ENCODE data around the gene MARVELD2. TPM values are rescaled to one million over a fixed set of nuclear protein-coding genes. Genes with fewer than 3 reads are reported as not detected.
A peak's percentile ranks its signal among the peaks of the same experiment; 100 is the strongest.

Gene MARVELD2
- total and polyA plus RNA-seq, 9 of the 15 experiments (the other 6 are each of a cell fraction or from before 2014, with no cell fraction given) = 0.03 to 0.29 (median 0.06) TPM; not detected in 3

DNA sequence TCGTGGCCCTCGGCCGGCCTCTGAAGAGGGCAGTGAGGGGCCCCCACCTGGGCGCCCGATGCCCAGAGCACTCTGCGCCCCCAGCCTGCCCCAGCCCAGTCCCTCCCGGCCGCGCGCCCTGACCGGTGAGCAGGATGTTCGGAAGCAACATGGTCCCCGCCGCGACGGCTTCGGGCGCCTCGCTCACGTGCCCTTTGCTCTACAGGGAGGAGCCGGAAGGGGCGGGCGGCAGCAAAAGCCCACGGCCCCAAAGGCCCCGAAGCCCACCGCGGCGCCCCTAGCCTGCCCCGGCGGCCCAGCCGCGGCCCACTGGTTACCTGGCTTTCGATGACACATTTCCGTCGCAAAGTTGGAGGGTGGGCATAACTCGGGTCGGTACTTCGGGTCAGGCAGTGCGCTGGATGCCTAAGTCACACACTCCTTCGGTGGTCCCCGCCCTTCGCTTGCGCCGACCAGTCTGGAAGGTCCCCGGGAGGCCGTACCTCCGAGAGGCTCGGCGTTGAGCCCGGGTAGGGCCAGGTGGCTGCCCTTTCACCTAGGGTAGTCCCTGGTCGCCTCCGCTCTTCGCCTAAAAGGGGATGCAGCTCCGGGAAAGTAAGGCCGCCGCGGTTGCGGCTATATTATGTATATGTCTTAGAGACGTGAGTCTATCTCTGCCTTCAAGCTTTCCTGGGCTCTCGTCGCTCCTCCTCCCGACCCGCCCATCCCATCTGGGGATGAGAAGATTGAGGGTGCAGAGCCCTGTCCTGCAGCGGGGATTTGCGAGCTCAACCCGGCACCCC, 45.4 kb upstream of the MARVELD2 start, which contains the start of the genes AK6, RAD17 and TAF9 (continued):
- TF ChIP-seq, protein P1, sequence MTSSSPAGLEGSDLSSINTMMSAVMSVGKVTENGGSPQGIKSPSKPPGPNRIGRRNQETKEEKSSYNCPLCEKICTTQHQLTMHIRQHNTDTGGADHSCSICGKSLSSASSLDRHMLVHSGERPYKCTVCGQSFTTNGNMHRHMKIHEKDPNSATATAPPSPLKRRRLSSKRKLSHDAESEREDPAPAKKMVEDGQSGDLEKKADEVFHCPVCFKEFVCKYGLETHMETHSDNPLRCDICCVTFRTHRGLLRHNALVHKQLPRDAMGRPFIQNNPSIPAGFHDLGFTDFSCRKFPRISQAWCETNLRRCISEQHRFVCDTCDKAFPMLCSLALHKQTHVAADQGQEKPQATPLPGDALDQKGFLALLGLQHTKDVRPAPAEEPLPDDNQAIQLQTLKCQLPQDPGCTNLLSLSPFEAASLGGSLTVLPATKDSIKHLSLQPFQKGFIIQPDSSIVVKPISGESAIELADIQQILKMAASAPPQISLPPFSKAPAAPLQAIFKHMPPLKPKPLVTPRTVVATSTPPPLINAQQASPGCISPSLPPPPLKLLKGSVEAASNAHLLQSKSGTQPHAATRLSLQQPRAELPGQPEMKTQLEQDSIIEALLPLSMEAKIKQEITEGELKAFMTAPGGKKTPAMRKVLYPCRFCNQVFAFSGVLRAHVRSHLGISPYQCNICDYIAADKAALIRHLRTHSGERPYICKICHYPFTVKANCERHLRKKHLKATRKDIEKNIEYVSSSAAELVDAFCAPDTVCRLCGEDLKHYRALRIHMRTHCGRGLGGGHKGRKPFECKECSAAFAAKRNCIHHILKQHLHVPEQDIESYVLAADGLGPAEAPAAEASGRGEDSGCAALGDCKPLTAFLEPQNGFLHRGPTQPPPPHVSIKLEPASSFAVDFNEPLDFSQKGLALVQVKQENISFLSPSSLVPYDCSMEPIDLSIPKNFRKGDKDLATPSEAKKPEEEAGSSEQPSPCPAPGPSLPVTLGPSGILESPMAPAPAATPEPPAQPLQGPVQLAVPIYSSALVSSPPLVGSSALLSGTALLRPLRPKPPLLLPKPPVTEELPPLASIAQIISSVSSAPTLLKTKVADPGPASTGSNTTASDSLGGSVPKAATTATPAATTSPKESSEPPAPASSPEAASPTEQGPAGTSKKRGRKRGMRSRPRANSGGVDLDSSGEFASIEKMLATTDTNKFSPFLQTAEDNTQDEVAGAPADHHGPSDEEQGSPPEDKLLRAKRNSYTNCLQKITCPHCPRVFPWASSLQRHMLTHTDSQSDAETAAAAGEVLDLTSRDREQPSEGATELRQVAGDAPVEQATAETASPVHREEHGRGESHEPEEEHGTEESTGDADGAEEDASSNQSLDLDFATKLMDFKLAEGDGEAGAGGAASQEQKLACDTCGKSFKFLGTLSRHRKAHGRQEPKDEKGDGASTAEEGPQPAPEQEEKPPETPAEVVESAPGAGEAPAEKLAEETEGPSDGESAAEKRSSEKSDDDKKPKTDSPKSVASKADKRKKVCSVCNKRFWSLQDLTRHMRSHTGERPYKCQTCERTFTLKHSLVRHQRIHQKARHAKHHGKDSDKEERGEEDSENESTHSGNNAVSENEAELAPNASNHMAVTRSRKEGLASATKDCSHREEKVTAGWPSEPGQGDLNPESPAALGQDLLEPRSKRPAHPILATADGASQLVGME (CRISPR knock-in tag; IDR thresholded peaks at IDR 0.05) = no peak
- TF ChIP-seq TAF9B (IDR thresholded peaks at IDR 0.05; ENCODE audit: partially characterized antibody) = peak; percentile 47
- peak; percentile 71 for TF ChIP-seq POLR2B (IDR thresholded peaks at IDR 0.05; ENCODE audit: low read depth, partially characterized antibody)
- peak in 1 of 2 experiments; percentile 82; a peak in 2 of 4 replicates for TF ChIP-seq TEAD1 (CRISPR knock-in tag; IDR thresholded peaks at IDR 0.05)
- TF ChIP-seq, protein P2, sequence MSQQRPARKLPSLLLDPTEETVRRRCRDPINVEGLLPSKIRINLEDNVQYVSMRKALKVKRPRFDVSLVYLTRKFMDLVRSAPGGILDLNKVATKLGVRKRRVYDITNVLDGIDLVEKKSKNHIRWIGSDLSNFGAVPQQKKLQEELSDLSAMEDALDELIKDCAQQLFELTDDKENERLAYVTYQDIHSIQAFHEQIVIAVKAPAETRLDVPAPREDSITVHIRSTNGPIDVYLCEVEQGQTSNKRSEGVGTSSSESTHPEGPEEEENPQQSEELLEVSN (IDR thresholded peaks at IDR 0.05; ENCODE audit: borderline replicate concordance in 1 of 2, extremely low read depth in 1 of 2, insufficient read depth in 1 of 2, insufficient read length in 1 of 2, low read depth in 1 of 2, low read length in 1 of 2, poor library complexity in 1 of 2, severe bottlenecking in 1 of 2) = peak; percentile 82 to 85
- TF ChIP-seq ZNF24 (IDR thresholded peaks at IDR 0.05) = peak; percentile 33; the same call in 1 of the 2 replicates
- TF ChIP-seq ZNF174 (CRISPR knock-in tag; IDR thresholded peaks at IDR 0.05) = no peak
- TF ChIP-seq U2AF1 (optimal IDR thresholded peaks at IDR 0.05; ENCODE audit: low read depth, low read length) = peak; percentile 95
- TF ChIP-seq, protein P3, sequence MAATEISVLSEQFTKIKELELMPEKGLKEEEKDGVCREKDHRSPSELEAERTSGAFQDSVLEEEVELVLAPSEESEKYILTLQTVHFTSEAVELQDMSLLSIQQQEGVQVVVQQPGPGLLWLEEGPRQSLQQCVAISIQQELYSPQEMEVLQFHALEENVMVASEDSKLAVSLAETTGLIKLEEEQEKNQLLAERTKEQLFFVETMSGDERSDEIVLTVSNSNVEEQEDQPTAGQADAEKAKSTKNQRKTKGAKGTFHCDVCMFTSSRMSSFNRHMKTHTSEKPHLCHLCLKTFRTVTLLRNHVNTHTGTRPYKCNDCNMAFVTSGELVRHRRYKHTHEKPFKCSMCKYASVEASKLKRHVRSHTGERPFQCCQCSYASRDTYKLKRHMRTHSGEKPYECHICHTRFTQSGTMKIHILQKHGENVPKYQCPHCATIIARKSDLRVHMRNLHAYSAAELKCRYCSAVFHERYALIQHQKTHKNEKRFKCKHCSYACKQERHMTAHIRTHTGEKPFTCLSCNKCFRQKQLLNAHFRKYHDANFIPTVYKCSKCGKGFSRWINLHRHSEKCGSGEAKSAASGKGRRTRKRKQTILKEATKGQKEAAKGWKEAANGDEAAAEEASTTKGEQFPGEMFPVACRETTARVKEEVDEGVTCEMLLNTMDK (IDR thresholded peaks at IDR 0.05; ENCODE audit: borderline replicate concordance, insufficient read depth, low read depth, low read length, poor library complexity, severe bottlenecking) = no peak
- TF ChIP-seq ATF1 (CRISPR knock-in tag; IDR thresholded peaks at IDR 0.05) = no peak
- peak; percentile 94 for TF ChIP-seq ATF1 (tag; IDR thresholded peaks at IDR 0.05)
- no peak for TF ChIP-seq HSF4 (CRISPR knock-in tag; IDR thresholded peaks at IDR 0.05; ENCODE audit: borderline replicate concordance)
- TF ChIP-seq, protein P4, sequence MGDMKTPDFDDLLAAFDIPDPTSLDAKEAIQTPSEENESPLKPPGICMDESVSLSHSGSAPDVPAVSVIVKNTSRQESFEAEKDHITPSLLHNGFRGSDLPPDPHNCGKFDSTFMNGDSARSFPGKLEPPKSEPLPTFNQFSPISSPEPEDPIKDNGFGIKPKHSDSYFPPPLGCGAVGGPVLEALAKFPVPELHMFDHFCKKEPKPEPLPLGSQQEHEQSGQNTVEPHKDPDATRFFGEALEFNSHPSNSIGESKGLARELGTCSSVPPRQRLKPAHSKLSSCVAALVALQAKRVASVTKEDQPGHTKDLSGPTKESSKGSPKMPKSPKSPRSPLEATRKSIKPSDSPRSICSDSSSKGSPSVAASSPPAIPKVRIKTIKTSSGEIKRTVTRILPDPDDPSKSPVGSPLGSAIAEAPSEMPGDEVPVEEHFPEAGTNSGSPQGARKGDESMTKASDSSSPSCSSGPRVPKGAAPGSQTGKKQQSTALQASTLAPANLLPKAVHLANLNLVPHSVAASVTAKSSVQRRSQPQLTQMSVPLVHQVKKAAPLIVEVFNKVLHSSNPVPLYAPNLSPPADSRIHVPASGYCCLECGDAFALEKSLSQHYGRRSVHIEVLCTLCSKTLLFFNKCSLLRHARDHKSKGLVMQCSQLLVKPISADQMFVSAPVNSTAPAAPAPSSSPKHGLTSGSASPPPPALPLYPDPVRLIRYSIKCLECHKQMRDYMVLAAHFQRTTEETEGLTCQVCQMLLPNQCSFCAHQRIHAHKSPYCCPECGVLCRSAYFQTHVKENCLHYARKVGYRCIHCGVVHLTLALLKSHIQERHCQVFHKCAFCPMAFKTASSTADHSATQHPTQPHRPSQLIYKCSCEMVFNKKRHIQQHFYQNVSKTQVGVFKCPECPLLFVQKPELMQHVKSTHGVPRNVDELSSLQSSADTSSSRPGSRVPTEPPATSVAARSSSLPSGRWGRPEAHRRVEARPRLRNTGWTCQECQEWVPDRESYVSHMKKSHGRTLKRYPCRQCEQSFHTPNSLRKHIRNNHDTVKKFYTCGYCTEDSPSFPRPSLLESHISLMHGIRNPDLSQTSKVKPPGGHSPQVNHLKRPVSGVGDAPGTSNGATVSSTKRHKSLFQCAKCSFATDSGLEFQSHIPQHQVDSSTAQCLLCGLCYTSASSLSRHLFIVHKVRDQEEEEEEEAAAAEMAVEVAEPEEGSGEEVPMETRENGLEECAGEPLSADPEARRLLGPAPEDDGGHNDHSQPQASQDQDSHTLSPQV (IDR thresholded peaks at IDR 0.05) = peak; percentile 68; the same call in 1 of the 2 replicates

Measured in K562 (cell line).